Measurements from ENCODE around the gene EGFLAM. TPM values are rescaled to one million over a fixed set of nuclear protein-coding genes. Genes with fewer than 3 reads are reported as not detected.
A peak's percentile ranks its signal among the peaks of the same experiment; 100 is the strongest.

Gene EGFLAM
- total RNA-seq, 1 donor from 2014 or later = 0.12 TPM

DNA sequence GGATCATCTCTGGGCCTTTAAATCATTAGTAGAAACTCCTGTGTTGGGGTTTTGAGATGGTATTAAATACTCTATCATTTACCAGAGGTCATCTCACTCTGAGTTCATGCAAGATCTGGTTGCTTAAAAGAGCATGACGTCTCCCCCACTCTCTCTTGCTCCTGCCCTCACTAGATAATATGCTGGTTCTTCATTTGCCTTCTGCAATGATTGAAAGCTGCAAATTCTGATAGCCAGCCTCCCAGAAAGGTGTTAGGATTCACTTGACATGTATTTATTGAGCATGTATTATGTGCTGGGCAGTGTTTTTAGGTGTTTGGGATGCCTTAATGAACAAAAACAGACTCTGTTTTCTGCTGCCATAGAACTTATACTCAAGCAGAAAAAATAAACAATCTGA lies 41.2 kb downstream of the EGFLAM start:
- DNase-seq (ENCODE audit: low spot score) = no peak
- TF ChIP-seq, protein P1, sequence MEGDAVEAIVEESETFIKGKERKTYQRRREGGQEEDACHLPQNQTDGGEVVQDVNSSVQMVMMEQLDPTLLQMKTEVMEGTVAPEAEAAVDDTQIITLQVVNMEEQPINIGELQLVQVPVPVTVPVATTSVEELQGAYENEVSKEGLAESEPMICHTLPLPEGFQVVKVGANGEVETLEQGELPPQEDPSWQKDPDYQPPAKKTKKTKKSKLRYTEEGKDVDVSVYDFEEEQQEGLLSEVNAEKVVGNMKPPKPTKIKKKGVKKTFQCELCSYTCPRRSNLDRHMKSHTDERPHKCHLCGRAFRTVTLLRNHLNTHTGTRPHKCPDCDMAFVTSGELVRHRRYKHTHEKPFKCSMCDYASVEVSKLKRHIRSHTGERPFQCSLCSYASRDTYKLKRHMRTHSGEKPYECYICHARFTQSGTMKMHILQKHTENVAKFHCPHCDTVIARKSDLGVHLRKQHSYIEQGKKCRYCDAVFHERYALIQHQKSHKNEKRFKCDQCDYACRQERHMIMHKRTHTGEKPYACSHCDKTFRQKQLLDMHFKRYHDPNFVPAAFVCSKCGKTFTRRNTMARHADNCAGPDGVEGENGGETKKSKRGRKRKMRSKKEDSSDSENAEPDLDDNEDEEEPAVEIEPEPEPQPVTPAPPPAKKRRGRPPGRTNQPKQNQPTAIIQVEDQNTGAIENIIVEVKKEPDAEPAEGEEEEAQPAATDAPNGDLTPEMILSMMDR (IDR thresholded peaks at IDR 0.05) = no peak

DNA sequence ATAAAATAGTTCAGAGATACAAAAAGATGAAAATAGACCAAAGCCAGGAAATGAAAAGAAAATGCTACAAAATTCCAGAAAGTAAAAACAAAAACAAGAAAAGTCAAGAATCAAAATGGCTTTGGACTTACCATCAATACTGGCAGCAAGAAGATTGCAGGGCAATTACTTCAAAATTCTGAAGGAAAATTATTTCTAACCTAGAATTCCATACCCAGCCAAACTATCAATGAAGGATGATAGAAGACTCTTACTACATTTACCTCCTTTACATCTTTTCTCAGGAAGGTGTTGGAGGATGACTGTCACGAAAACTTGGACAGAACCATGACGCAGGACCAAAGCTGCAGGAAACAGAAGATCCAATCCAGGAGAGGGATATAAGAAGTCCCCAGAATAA lies 46.8 kb downstream of the EGFLAM start:
- peaks cover 10% of the 10 kb centered on the region for H3K36me3 Mint-ChIP-seq (ENCODE audit: low read depth)
- no peak overlapping the region for H3K27ac Mint-ChIP-seq (ENCODE audit: unreplicated experiment)
- H3K4me3 Mint-ChIP-seq (ENCODE audit: unreplicated experiment) = no peak overlapping the region
- TF ChIP-seq, protein P1 (IDR thresholded peaks at IDR 0.05) = no peak
- DNase-seq (ENCODE audit: low spot score) = no peak
- H3K27me3 Mint-ChIP-seq (ENCODE audit: low read depth) = peaks cover 3% of the 10 kb centered on the region
- peaks cover 43% of the 10 kb centered on the region for H3K9me3 Mint-ChIP-seq (ENCODE audit: low read depth)
- no peaks in the 10 kb centered on the region for H3K4me1 Mint-ChIP-seq (ENCODE audit: low read depth)

More for the DNA sequence above, 41.2 kb downstream of the EGFLAM start:
- Mint-ChIP-seq H3K36me3 (ENCODE audit: low read depth) (peaks cover 3% of the 10 kb centered on the region), H3K27ac (ENCODE audit: unreplicated experiment) (no peak overlapping the region), H3K27me3 (ENCODE audit: low read depth) (peaks cover 5% of the 10 kb centered on the region), H3K4me3 (ENCODE audit: unreplicated experiment) (no peak overlapping the region), H3K4me1 (ENCODE audit: low read depth) (no peaks in the 10 kb centered on the region), H3K9me3 (ENCODE audit: low read depth) (peaks cover 17% of the 10 kb centered on the region)

DNA sequence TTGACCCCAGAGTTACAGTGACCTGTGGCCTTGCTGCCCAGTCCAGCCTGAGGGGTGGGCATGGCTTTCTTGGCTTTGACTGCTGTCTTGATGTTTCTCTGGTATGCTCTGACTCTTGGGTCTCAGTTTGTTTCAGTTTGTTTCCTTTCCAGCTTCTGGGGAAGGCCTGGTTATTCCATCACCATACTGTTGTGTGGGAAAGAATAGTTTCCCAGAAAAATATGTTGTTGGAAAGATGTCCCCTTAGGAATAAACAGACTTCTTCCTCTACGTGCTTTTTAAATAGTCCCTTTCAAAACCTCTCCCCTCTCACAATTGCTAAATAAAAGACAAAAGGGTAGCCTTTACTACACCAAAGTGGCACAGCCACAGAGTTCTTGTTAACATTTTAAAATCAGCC lies 49.5 kb downstream of the EGFLAM start:
- H3K27me3 Mint-ChIP-seq (ENCODE audit: low read depth) = peaks cover 4% of the 10 kb centered on the region
- H3K27ac Mint-ChIP-seq (ENCODE audit: unreplicated experiment) = no peak overlapping the region
- no peaks in the 10 kb centered on the region for H3K4me1 Mint-ChIP-seq (ENCODE audit: low read depth)
- TF ChIP-seq, protein P1 (IDR thresholded peaks at IDR 0.05) = no peak
- DNase-seq (ENCODE audit: low spot score) = no peak
- peaks cover 37% of the 10 kb centered on the region for H3K9me3 Mint-ChIP-seq (ENCODE audit: low read depth)
- H3K4me3 Mint-ChIP-seq (ENCODE audit: unreplicated experiment) = no peak overlapping the region
- H3K36me3 Mint-ChIP-seq (ENCODE audit: low read depth) = peaks cover 10% of the 10 kb centered on the region

DNA sequence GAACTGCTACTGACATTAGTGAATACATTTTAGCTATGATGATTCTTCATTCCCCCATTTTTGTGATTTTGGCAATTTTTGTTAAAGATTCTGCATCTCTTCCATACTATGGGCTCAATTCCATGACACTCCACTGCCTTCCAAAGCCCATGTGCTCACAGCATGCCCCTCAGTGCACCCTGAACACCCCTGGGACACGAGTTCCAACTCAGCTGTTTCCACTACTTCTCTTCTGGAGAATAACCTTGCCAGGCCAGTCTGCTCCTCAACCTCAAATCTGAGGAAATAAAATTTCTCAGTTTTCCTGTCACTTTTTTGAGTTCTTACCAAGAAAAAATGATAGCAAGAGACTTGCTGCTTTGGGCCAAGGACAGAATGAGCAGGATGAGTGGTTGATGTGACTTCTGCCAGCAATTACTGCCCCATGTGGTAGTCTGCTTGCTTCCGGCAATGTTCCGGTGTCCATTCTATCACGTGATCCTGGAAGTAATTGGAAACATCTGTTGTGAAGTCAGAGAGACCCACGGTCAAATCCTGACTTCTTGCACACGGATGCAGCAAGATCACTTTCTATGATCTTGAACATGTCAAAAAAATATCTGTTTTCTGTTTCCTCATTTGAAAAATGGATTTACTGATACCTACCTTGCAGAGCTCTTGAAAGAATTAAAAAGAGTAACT lies 58.3 kb downstream of the EGFLAM start:
- Mint-ChIP-seq H3K27me3 (ENCODE audit: low read depth) (peaks cover under 1% of the 10 kb centered on the region), H3K4me1 (ENCODE audit: low read depth) (peaks cover 8% of the 10 kb centered on the region), H3K27ac (ENCODE audit: unreplicated experiment) (no peak overlapping the region), H3K4me3 (ENCODE audit: unreplicated experiment) (no peak overlapping the region), H3K36me3 (ENCODE audit: low read depth) (no peaks in the 10 kb centered on the region), H3K9me3 (ENCODE audit: low read depth) (no peaks in the 10 kb centered on the region)
- DNase-seq (ENCODE audit: low spot score) = no peak
- TF ChIP-seq, protein P1 (IDR thresholded peaks at IDR 0.05) = peak; percentile 37

DNA sequence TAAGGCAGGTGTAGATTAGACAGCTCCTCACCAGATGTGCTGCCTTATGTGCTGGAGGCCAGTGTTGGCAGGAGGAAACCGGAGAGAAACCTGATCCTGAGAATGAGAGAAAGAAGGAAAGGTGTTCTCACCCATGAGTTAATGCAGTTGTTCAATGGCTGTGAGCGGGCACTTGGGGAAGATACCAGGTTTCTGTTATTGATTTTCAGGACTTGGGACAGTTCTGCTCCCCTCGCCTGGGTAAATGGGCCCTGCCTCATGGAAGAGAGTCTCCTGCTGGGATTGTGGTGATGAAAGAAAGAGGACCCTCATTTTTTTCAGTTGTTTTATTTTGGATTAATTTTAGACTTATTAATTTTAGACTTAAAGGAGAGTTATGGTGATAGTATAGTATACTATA lies 59.5 kb downstream of the EGFLAM start:
- no peaks in the 10 kb centered on the region for H3K27me3 Mint-ChIP-seq (ENCODE audit: low read depth)
- DNase-seq (ENCODE audit: low spot score) = no peak
- no peak overlapping the region for H3K27ac Mint-ChIP-seq (ENCODE audit: unreplicated experiment)
- TF ChIP-seq, protein P1 (IDR thresholded peaks at IDR 0.05) = no peak
- H3K36me3 Mint-ChIP-seq (ENCODE audit: low read depth) = no peaks in the 10 kb centered on the region
- H3K4me3 Mint-ChIP-seq (ENCODE audit: unreplicated experiment) = no peak overlapping the region
- H3K4me1 Mint-ChIP-seq (ENCODE audit: low read depth) = peaks cover 8% of the 10 kb centered on the region
- H3K9me3 Mint-ChIP-seq (ENCODE audit: low read depth) = no peaks in the 10 kb centered on the region
